GM12872 (cell line): ENCODE measurements around the gene TSC2.

Source experiments
- TF ChIP-seq, protein P1 (sequence below): IDR thresholded peaks from 3 replicates; pipeline ENCODE4 v1.5.1; 2011; ENCODE audit warnings: low read depth, mild to moderate bottlenecking, low read length, moderate library complexity; ENCODE audit not compliant: insufficient read depth

TSC2 gene

DNA sequence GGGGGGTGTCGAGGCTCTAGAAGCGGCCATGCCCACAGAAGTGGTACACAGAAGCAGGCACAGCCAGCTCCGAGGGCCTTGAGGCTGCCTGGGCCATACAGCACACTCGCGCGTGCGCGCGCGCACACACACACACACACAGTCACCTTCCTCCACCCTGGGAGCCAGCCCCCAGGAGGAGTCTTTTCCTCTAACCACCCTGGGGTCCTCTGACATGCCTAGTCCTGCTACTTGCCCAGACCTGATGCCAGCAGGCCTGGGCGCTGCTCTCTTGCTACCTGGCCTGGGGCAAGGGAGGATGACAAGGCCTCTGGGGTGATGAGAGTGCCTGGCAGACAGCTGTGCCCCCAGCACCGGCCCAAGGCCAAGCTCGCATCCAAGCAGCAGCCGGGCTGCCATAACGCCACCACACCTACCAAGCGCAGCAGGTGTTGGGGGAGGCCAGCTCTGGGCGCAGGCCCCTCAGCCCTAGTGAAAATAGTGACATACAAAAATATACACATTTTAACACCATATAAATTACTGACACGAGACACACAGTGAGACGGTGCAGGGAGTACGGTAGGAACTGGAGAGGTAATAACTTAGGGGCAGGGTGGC is 41.1 kb downstream of the TSC2 start:
- TF ChIP-seq, protein P1, sequence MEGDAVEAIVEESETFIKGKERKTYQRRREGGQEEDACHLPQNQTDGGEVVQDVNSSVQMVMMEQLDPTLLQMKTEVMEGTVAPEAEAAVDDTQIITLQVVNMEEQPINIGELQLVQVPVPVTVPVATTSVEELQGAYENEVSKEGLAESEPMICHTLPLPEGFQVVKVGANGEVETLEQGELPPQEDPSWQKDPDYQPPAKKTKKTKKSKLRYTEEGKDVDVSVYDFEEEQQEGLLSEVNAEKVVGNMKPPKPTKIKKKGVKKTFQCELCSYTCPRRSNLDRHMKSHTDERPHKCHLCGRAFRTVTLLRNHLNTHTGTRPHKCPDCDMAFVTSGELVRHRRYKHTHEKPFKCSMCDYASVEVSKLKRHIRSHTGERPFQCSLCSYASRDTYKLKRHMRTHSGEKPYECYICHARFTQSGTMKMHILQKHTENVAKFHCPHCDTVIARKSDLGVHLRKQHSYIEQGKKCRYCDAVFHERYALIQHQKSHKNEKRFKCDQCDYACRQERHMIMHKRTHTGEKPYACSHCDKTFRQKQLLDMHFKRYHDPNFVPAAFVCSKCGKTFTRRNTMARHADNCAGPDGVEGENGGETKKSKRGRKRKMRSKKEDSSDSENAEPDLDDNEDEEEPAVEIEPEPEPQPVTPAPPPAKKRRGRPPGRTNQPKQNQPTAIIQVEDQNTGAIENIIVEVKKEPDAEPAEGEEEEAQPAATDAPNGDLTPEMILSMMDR: no peak

- TF ChIP-seq, protein P1: no peak
Measured at GRCh38 chr16:2089706-2090480, 42.1 kb downstream of the TSC2 start.

DNA sequence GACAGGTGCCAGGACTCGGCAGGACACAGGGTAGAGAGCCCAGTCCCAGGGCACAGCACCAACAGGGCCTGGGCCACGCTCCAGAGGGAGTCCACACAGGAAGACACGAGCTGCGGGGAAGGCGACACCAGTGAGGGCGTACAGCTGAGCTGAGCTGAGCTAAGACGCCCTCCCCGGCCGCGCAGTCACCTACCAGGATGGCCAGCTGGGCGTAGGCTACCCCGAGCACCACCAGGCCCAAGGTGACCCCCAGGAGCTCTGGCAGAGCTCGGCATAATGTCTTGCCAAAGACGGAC is 42.6 kb downstream of the TSC2 start:
- TF ChIP-seq, protein P1: no peak

DNA sequence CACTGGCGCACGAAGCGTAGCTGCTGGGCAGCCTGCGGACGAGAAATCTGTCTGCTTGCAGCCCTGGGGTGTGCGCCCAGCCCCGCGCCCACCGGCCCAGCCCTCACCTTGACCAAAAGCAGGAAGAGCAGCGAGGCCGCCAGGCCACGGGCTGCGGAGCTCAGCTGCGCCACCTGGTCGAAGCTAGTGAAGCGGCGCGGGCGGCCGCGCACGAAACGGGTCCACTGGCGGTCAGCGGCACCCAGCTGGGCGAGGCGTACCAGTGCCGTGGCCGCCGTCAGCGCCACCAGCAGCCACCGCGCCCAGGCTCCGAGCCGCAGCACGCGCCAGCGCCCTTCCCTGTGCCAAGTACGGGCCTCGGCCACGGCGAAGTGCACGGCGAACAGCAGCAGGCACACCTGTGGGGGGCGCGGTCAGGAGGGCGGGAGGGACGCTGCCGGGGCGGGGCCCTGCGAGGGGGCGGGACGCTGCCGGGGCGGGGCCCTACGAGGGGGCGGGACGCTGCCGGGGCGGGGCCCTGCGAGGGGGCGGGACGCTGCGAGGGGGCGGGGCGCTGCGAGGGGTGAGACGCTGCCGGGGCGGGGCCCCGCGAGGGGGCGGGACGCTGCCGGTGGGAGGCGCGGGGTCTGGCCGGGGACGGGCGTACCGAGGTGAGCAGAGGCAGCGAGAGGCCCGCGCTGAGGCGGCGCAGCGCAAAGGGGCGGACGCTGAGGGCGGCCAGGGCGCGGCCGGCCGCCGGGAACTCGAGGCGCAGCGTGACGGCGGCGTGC is 43.2 kb downstream of the TSC2 start:
- TF ChIP-seq, protein P1: no peak

- TF ChIP-seq, protein P1: no peak
Measured at GRCh38 chr16:2091547-2092255, 43.9 kb downstream of the TSC2 start.

GRCh38 chr16:2092256-2092620 is 44.5 kb downstream of the TSC2 start:
- TF ChIP-seq, protein P1: no peak

GRCh38 chr16:2092866-2093265 is 45.1 kb downstream of the TSC2 start:
- TF ChIP-seq, protein P1: no peak
